Measurements from ENCODE around the gene MAX.

DNA sequence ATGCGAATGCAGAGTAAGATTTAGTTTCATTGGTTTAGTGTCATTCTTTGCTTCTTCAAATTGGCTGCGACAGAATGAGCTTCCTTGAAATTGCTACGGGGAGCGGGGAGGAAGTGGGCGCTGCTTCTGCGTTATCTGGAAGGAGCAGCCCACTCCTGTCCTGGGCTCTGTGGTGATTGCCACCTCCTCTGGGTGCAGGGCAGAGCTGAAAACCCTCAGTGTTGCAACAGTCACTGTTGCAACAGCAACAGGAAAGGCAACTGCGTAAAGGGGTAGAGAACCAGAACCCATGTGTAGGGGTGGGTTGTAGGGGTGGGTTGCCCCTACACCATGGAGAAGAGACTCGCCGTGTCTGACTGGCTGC is 57.7 kb downstream of the MAX start:
- TF ChIP-seq, protein P1, sequence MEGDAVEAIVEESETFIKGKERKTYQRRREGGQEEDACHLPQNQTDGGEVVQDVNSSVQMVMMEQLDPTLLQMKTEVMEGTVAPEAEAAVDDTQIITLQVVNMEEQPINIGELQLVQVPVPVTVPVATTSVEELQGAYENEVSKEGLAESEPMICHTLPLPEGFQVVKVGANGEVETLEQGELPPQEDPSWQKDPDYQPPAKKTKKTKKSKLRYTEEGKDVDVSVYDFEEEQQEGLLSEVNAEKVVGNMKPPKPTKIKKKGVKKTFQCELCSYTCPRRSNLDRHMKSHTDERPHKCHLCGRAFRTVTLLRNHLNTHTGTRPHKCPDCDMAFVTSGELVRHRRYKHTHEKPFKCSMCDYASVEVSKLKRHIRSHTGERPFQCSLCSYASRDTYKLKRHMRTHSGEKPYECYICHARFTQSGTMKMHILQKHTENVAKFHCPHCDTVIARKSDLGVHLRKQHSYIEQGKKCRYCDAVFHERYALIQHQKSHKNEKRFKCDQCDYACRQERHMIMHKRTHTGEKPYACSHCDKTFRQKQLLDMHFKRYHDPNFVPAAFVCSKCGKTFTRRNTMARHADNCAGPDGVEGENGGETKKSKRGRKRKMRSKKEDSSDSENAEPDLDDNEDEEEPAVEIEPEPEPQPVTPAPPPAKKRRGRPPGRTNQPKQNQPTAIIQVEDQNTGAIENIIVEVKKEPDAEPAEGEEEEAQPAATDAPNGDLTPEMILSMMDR (conservative IDR thresholded peaks at IDR 0.05; ENCODE audit: low read depth, low read length), result no peak
- no peak for TF ChIP-seq EZH2phosphoT487 (IDR thresholded peaks at IDR 0.05; ENCODE audit: borderline replicate concordance, low read length)
- TF ChIP-seq EZH2 (IDR thresholded peaks at IDR 0.05; ENCODE audit: low read length, unreplicated experiment), result no peak
